Measurements from ENCODE around the gene HSPA8.
A peak's percentile ranks its signal among the peaks of the same experiment; 100 is the strongest.

Gene HSPA8

DNA sequence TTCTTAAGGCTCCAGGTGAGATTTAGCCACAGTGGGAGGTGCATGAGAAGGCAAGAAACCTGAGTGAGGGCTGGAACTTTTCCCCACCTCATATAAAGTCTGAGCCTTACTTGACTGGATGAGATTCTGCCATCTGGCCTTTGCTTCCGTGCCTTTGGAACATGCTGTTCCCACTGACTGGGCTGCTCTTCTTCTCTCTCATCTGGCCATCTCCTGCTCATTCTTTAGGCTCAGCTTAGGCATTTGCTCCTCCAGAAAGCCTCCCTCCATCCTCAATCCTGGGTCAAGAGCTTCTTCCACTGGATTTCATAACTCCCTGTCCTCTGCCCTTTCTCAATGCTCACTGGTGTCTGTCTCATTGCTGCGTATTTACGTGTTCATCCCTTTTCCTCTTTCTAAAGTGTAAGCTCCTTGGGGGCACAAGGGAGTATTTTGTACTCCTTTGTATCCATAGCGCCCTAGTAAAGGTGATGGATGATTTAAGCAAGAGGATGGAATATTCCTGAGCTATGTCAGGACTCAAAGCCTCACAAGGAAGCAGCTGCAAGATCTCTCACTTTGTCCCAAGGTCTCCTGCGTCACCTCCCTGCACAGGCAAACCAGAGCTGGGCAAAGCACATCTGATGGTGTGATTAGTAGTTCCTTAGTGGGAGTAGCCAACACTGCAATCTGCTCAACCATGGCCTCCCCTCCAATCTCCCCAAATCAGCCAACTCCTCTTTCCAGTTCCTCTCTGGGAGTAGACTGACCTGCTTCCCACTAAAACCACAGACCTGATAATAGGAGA, 15.3 kb downstream of the HSPA8 start:
- DNase-seq, result no peak

GRCh38 chr11:123045101-123045500, 16.8 kb downstream of the HSPA8 start:
- no peak for DNase-seq

DNA sequence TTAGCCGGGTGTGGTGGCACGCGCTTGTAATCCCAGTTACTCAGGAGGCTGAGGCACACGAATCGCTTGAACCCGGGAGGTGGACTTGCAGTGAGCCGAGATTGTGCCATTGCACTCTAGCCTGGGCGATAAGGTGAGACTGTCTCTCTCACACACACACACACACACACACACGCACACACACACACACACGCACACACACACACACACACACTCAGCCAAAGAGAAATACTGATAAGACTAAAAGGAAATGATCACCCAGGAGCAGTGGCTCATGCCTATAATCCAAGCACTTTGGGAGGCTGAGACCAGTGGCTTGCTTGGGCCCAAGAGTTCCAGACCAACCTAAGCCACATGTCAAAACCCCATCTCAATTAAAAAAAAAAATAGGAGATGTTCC, 20.8 kb downstream of the HSPA8 start:
- DNase-seq, result no peak

DNA sequence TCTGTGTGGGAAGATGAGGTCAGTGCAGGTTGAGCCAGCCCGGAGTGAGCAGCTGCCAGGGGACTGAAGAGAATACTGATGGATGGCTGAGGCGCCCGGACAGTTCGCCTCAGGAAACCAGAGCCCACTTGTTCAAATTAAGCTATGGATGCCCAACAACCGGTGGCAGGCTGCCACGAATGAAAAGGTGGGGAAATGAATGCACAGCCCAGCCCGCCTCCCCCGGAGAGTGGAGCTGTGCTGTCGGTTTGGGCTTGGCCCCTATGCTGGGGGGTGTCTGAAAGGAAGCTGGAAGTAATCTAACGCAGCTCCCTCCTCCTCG, 21.9 kb downstream of the HSPA8 start:
- no peak for DNase-seq

GRCh38 chr11:123035831-123036230, 26.1 kb downstream of the HSPA8 start:
- DNase-seq, result no peak

- no peak for DNase-seq
Measured at GRCh38 chr11:123034597-123034996, 27.3 kb downstream of the HSPA8 start.

GRCh38 chr11:123033895-123034294, 28.0 kb downstream of the HSPA8 start:
- DNase-seq, result no peak

DNA sequence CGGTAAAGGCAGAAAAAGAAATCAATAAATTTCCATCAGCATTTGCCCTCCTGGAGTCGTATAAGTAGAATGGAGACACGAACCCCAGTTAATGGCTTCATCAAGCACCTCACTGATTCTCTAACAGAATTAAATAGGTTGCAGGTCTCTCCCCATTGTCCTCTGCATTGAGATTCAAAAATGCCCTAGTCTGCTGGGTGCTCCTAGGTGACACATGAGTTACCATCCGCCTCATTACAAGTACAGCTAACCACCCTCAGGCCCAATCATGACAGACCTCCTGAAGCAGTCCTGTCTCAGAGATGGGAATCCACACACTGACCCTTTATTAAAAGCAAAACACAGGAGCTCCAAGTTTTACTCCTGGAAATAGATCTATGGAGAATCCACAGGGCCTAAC, 31.4 kb downstream of the HSPA8 start:
- peak in 2 of 3 experiments; percentile 43 to 91 for DNase-seq

GRCh38 chr11:123020968-123021367, 41.0 kb downstream of the HSPA8 start:
- peak; percentile 24 to 73 (median 52) for DNase-seq

DNA sequence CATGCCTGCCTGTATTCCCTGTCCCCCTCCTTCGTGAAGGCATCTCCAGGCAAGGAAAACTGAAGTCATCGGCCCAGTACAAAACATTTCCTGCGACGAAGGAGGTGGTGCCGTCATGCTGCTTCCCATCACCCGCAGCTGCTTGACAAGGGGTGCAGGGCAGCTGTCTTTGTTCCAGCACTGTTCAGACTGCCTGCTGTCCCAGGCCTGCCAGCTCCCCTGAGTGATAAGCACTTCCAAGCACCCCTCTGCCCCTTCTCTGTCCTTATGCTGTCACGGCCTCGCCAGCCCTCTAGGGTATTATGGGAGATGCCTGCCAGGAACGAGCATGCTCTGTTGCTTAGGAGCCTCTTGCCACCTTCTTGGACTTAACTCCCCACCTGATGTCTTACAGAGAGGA, 43.2 kb downstream of the HSPA8 start:
- DNase-seq, result no peak

DNA sequence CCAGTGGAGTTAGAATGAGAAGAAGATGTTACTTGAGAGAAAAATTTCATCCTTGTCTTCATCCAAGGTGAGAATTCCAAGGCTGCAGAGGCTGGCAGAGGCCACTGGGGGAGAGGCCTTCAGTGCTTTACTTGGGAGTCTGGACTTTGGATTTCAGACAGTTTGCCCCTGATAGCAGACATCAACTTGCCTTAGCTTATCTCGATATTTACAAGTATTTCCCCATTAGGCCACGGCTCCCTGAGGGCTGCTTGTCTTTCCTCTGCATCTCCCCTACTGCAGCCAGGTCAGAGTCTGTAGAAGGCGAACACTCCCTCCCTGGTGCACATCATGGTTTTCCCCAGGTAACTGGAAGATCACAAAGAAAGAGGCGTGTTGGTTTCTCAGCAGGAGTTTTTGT, 50.4 kb downstream of the HSPA8 start:
- DNase-seq, result no peak

Data from NCI-H1417 (cell line).